Cardiac fibroblast (primary cell): ENCODE measurements around the gene MAP3K10.

ENCODE experiments used
- DNase-seq, 2 donors: peaks; one replicate each; pipeline versions ENCODE4 v3.0.0 to v3.0.0-alpha.2; 2010; ENCODE audit warnings: low read depth in 2 of 2
- H3K4me3 ChIP-seq, 2 donors: replicated peaks in 1 of 2; 1 replicate in 1 of 2; 2 replicates in 1 of 2; pipeline ENCODE4 v1.5.1; 2011; ENCODE audit warnings: low read depth in 2 of 2, low read length in 2 of 2, mild to moderate bottlenecking in 2 of 2, moderate library complexity in 1 of 2
- CTCF ChIP-seq: IDR thresholded peaks from one replicate; pipeline ENCODE4 v1.5.1; 2011; ENCODE audit warnings: low read depth, mild to moderate bottlenecking, low read length, inconsistent platforms

Gene MAP3K10

GRCh38 chr19:40234429-40235237, 43.4 kb downstream of the MAP3K10 start:
- TF ChIP-seq CTCF = no peak
- DNase-seq = no peak

GRCh38 chr19:40235238-40236025, 44.2 kb downstream of the MAP3K10 start:
- no peak for DNase-seq
- H3K4me3 ChIP-seq = no peak overlapping the region
- TF ChIP-seq CTCF = peak; percentile 20

More at GRCh38 chr19:40234429-40235237, 43.4 kb downstream of the MAP3K10 start:
- no peak overlapping the region for H3K4me3 ChIP-seq

- H3K4me3 ChIP-seq = no peak overlapping the region
- TF ChIP-seq CTCF = no peak
- DNase-seq = no peak
Observed at GRCh38 chr19:40236026-40236355, 44.8 kb downstream of the MAP3K10 start.

- no peak overlapping the region for H3K4me3 ChIP-seq
- no peak for TF ChIP-seq CTCF
- DNase-seq = no peak
Observed at GRCh38 chr19:40236366-40236765, 45.1 kb downstream of the MAP3K10 start.

GRCh38 chr19:40237791-40238190, 46.6 kb downstream of the MAP3K10 start:
- TF ChIP-seq CTCF = no peak
- no peak for DNase-seq
- H3K4me3 ChIP-seq = no peak overlapping the region

GRCh38 chr19:40238775-40239174, 47.5 kb downstream of the MAP3K10 start:
- no peak overlapping the region for H3K4me3 ChIP-seq
- DNase-seq = no peak
- TF ChIP-seq CTCF = no peak
